Tibial nerve (tissue), 4 donors: ENCODE data around the gene MRGPRX3. TPM values are rescaled to one million over a fixed set of nuclear protein-coding genes. Genes with fewer than 3 reads are reported as not detected.

ENCODE experiments used
- DNase-seq, 2 donors: peaks; one replicate each; pipeline ENCODE4 v3.0.0-alpha.2; 2019; ENCODE audit warnings: low spot score in 2 of 2
- H3K27ac ChIP-seq, 4 donors: fragments of 200-600 bp; sonication (generic) in 3 of 4; one replicate each; pipeline ENCODE4 v1.5.1; 2017 to 2019; ENCODE audit warnings: mild to moderate bottlenecking in 1 of 4
- H3K27me3 ChIP-seq, 2 donors: fragments of 200-600 bp; sonication (generic) in 1 of 2; one replicate each; pipeline versions ENCODE4 v1.5.1 to v1.6.0; 2017 to 2019
- H3K36me3 ChIP-seq, 3 donors: fragments of 200-600 bp; sonication (generic); one replicate each; pipeline ENCODE4 v1.5.1; 2018 to 2019
- H3K4me1 ChIP-seq, 4 donors: fragments of 200-600 bp; sonication (generic) in 3 of 4; one replicate each; pipeline ENCODE4 v1.5.1; 2017 to 2019
- H3K4me3 ChIP-seq, 4 donors: fragments of 200-600 bp; sonication (generic) in 3 of 4; one replicate each; pipeline ENCODE4 v1.5.1; 2017 to 2019; ENCODE audit warnings: mild to moderate bottlenecking in 1 of 4, moderate library complexity in 1 of 4
- H3K9me3 ChIP-seq, 4 donors: fragments of 200-600 bp; sonication (generic) in 3 of 4; one replicate each; pipeline ENCODE4 v1.5.1; 2017 to 2019
- CTCF ChIP-seq, 5 experiments: fragments of 200-600 bp in 3 of 5; fragments of 450-650 bp in 2 of 5; sonication (generic) in 3 of 5; IDR thresholded peaks; one replicate each; pipeline ENCODE4 v1.5.1; 2016 to 2019; ENCODE audit warnings: antibody characterized with exemption in 5 of 5, mild to moderate bottlenecking in 3 of 5, moderate library complexity in 2 of 5
- EP300 ChIP-seq, 2 donors: sonication (generic); formaldehyde crosslinking; IDR thresholded peaks; one replicate each; pipeline ENCODE4 v1.6.1; 2017; ENCODE audit warnings: antibody characterized with exemption in 2 of 2, mild to moderate bottlenecking in 1 of 2
- POLR2A ChIP-seq, 2 donors: fragments of 450-650 bp; IDR thresholded peaks; one replicate each; pipeline ENCODE4 v1.6.1; 2017; ENCODE audit warnings: antibody characterized with exemption in 2 of 2, mild to moderate bottlenecking in 2 of 2, moderate library complexity in 2 of 2
- WGBS, 2 donors: methylation state at CpG; one replicate each; pipeline ENCODE4 v1.1.5; 2018; 5-methylcytosine and 5-hydroxymethylcytosine counted together
- total RNA-seq, 4 donors: library from RNA; depleted of rRNA; stranded (reverse); fragments of >200 nt; gene quantifications; one replicate each; pipeline ENCODE4 v1.1.0, GENCODE V29; 2016

MRGPRX3 gene
- total RNA-seq: not detected

- TF ChIP-seq CTCF (IDR thresholded peaks at IDR 0.05) (no peak), EP300 (IDR thresholded peaks at IDR 0.05) (no peak), POLR2A (IDR thresholded peaks at IDR 0.05) (no peak)
- DNase-seq: no peak
- Histone ChIP-seq H3K27ac (no peak within 1 kb of the TSS), H3K4me1 (no peaks in the 10 kb centered on the region), H3K36me3 (no peaks in the 10 kb centered on the region), H3K4me3 (no peak within 1 kb of the TSS), H3K9me3 (no peaks in the 10 kb centered on the region), H3K27me3 (no peaks in the 10 kb centered on the region)
- WGBS, 2 donors: 58 to 60% methylated on average over 3 of the region's 3 CpGs
These were observed at the start of gene MRGPRX3 for GRCh38 chr11:18132341-18132740. MRGPRX3 (plus strand) TSS chr11:18132571; CDS start chr11:18137203, 4,632 bp downstream.

DNA sequence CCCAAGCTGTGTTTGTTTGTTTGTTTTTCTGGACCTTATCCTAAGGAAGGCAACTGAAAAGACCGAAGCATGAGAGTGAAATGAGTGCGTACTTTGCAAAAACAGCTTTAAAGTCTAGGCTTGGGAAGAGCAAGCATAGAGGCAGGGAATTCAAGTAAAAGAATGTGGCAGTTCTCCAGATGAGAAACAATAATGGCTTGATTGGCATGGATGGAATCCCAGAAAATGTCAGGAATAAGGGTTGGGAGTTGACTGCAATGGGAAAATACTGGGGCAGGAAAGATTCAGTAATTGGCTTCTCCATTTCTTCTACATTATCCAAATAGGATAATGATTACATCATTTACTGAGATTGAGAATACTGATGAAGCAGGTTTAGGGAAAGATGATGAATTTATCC is 44.0 kb upstream of the MRGPRX3 start:
- Histone ChIP-seq H3K9me3 (no peaks in the 10 kb centered on the region), H3K27me3 (no peaks in the 10 kb centered on the region), H3K4me1 (no peaks in the 10 kb centered on the region), H3K27ac (no peak overlapping the region), H3K4me3 (no peak overlapping the region), H3K36me3 (peaks cover 0 to 94% (median 13%) of the 10 kb centered on the region in 3 donors)
- 53 to 57% methylated on average over 2 of the region's 2 CpGs for WGBS, 2 donors
- DNase-seq: no peak
- TF ChIP-seq POLR2A (IDR thresholded peaks at IDR 0.05): no peak
- no peak for TF ChIP-seq EP300 (IDR thresholded peaks at IDR 0.05)
- TF ChIP-seq CTCF (IDR thresholded peaks at IDR 0.05): no peak

DNA sequence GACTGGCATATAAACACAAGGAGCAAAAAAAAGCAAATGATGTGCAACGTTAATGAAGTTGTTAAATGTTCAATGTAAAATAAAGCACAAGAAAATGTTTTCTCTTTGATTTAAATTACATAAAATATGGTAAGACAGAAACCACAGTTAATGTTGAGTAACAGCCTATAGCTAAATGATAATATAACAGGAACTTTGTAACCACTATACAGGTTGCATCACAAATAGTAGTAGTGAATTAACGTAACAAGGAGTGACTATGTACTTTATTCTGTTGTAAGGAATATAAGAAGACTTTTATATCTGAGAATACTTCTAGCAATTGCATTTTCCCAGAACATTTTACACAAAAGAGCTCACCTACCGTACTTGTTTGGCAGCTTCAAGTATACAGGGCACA is 43.4 kb upstream of the MRGPRX3 start:
- Histone ChIP-seq H3K27ac (no peak overlapping the region), H3K4me3 (no peak overlapping the region), H3K27me3 (no peaks in the 10 kb centered on the region), H3K9me3 (no peaks in the 10 kb centered on the region), H3K4me1 (no peaks in the 10 kb centered on the region), H3K36me3 (peaks cover 0 to 94% (median 13%) of the 10 kb centered on the region in 3 donors)
- 84 to 86% methylated on average over 3 of the region's 3 CpGs for WGBS, 2 donors
- TF ChIP-seq EP300 (IDR thresholded peaks at IDR 0.05) (no peak), POLR2A (IDR thresholded peaks at IDR 0.05) (no peak), CTCF (IDR thresholded peaks at IDR 0.05) (no peak)
- no peak for DNase-seq

GRCh38 chr11:18091731-18092130 is 40.6 kb upstream of the MRGPRX3 start:
- no peak overlapping the region for H3K4me3 ChIP-seq
- no peak for TF ChIP-seq EP300 (IDR thresholded peaks at IDR 0.05)
- no peak for TF ChIP-seq POLR2A (IDR thresholded peaks at IDR 0.05)
- no peak for TF ChIP-seq CTCF (IDR thresholded peaks at IDR 0.05)
- WGBS, 2 donors: 80 to 82% methylated on average over 2 of the region's 2 CpGs
- H3K4me1 ChIP-seq: no peaks in the 10 kb centered on the region
- H3K27me3 ChIP-seq: no peaks in the 10 kb centered on the region
- no peak for DNase-seq
- H3K9me3 ChIP-seq: no peaks in the 10 kb centered on the region
- H3K36me3 ChIP-seq: peaks cover 0 to 91% (median 13%) of the 10 kb centered on the region in 3 donors
- no peak overlapping the region for H3K27ac ChIP-seq

DNA sequence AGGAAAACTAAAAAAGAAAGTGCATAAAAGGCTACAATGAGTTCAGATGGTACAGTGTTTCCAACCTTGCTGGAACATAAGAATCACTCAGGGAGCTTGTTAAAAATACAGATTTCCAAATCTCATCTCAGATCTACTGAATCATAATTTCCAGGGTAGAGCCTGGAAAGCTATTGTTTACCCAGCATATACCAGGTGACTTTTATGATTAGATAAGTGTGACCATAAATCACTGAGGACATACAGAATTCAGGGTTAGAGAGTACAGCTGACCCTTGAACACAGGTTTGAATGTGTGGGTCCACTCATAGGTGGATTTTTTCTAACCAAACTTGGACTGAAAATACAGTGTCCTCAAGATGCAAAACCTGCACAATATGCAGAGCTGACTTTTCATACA is 38.4 kb upstream of the MRGPRX3 start:
- Histone ChIP-seq H3K4me3 (no peak overlapping the region), H3K9me3 (no peaks in the 10 kb centered on the region), H3K27ac (no peak overlapping the region), H3K4me1 (no peaks in the 10 kb centered on the region), H3K36me3 (peaks cover 0 to 83% (median 1%) of the 10 kb centered on the region in 3 donors), H3K27me3 (no peaks in the 10 kb centered on the region)
- no peak for TF ChIP-seq CTCF (IDR thresholded peaks at IDR 0.05)
- TF ChIP-seq POLR2A (IDR thresholded peaks at IDR 0.05): no peak
- TF ChIP-seq EP300 (IDR thresholded peaks at IDR 0.05): no peak
- DNase-seq: no peak
